SK-N-SH treated with all-trans-retinoic acid at 6 μM for 48 hours (cell line): ENCODE results near the gene SEPTIN6.

Experiments
- ATAC-seq: fragments of 200-7000 bp; cut with Tn5 transposase; 3 replicates; pipeline ENCODE4 v1.9.1; 2020; ENCODE audit warnings: mild to moderate bottlenecking, moderate library complexity
- ARNTL ChIP-seq: fragments of 450-650 bp; formaldehyde crosslinking; IDR thresholded peaks from 2 replicates; pipeline ENCODE4 v1.5.0; 2020; ENCODE audit warnings: low read depth, mild to moderate bottlenecking, moderate library complexity, borderline replicate concordance
- BACH2 ChIP-seq: fragments of 250-450 bp; sonication (Bioruptor Pico); IDR thresholded peaks from 2 replicates; pipeline ENCODE4 v1.9.0; 2021; ENCODE audit warnings: mild to moderate bottlenecking, borderline replicate concordance
- CSDC2 ChIP-seq: fragments of 250-450 bp; sonication (Bioruptor Pico); IDR thresholded peaks from 2 replicates; pipeline ENCODE4 v1.5.0; 2020; ENCODE audit warnings: mild to moderate bottlenecking, moderate library complexity
- CSRNP3 ChIP-seq: fragments of 250-450 bp; sonication (Bioruptor Pico); IDR thresholded peaks from 2 replicates; pipeline ENCODE4 v1.5.1; 2021; ENCODE audit warnings: mild to moderate bottlenecking, moderate library complexity
- ESRRG ChIP-seq: fragments of 250-450 bp; sonication (Bioruptor Pico); IDR thresholded peaks from 2 replicates; pipeline ENCODE4 v1.6.1; 2021; ENCODE audit warnings: mild to moderate bottlenecking
- GLIS3 ChIP-seq: fragments of 250-450 bp; sonication (Bioruptor Pico); IDR thresholded peaks from 2 replicates; pipeline ENCODE4 v1.5.0; 2020; ENCODE audit warnings: mild to moderate bottlenecking, moderate library complexity
- ISL1 ChIP-seq: fragments of 250-450 bp; sonication (Bioruptor Pico); IDR thresholded peaks from 2 replicates; pipeline ENCODE4 v2.1.2; 2022; ENCODE audit warnings: mild to moderate bottlenecking, moderate library complexity
- POU6F1 ChIP-seq: fragments of 250-450 bp; sonication (Bioruptor Pico); IDR thresholded peaks from 2 replicates; pipeline ENCODE4 v1.8.0; 2021; ENCODE audit warnings: low read depth, mild to moderate bottlenecking, moderate library complexity, borderline replicate concordance
- PPARA ChIP-seq: fragments of 250-450 bp; sonication (Bioruptor Pico); IDR thresholded peaks from 2 replicates; pipeline ENCODE4 v1.5.0; 2020; ENCODE audit warnings: mild to moderate bottlenecking, borderline replicate concordance
- SNAI2 ChIP-seq: fragments of 250-450 bp; sonication (Bioruptor Pico); IDR thresholded peaks from 2 replicates; pipeline ENCODE4 v1.5.0; 2020; ENCODE audit warnings: mild to moderate bottlenecking, moderate library complexity
- TCF4 ChIP-seq: fragments of 250-450 bp; sonication (Bioruptor Pico); IDR thresholded peaks from 2 replicates; pipeline ENCODE4 v1.8.0; 2021; ENCODE audit warnings: mild to moderate bottlenecking, moderate library complexity, borderline replicate concordance
- TOX ChIP-seq: fragments of 250-450 bp; sonication (Bioruptor Pico); IDR thresholded peaks from 2 replicates; pipeline ENCODE4 v1.8.0; 2021; ENCODE audit warnings: mild to moderate bottlenecking, moderate library complexity, borderline replicate concordance
- ZC3H10 ChIP-seq: fragments of 250-450 bp; sonication (Bioruptor Pico); IDR thresholded peaks from 2 replicates; pipeline ENCODE4 v1.5.1; 2021; ENCODE audit warnings: mild to moderate bottlenecking, moderate library complexity
- ZFP3 ChIP-seq: fragments of 250-450 bp; sonication (Bioruptor Pico); IDR thresholded peaks from 2 replicates; pipeline ENCODE4 v1.5.0; 2020; ENCODE audit warnings: mild to moderate bottlenecking, moderate library complexity
- ZFP30 ChIP-seq: fragments of 450-650 bp; formaldehyde crosslinking; IDR thresholded peaks from 2 replicates; pipeline ENCODE4 v1.5.0; 2022; ENCODE audit warnings: mild to moderate bottlenecking, moderate library complexity
- ZNF565 ChIP-seq: fragments of 450-650 bp; formaldehyde crosslinking; conservative IDR thresholded peaks from 2 replicates; pipeline ENCODE4 v1.5.0; 2020; ENCODE audit warnings: low read depth, mild to moderate bottlenecking, moderate library complexity
- ZNF8 ChIP-seq: fragments of 450-650 bp; formaldehyde crosslinking; IDR thresholded peaks from 2 replicates; pipeline ENCODE4 v1.5.0; 2020; ENCODE audit warnings: mild to moderate bottlenecking, moderate library complexity
- TF ChIP-seq, protein P1 (sequence below): fragments of 250-450 bp; sonication (Bioruptor Pico); IDR thresholded peaks from 2 replicates; pipeline ENCODE4 v1.5.1; 2020; ENCODE audit warnings: low read depth, mild to moderate bottlenecking, moderate library complexity
- TF ChIP-seq, protein P2 (sequence below): fragments of 250-450 bp; sonication (Bioruptor Pico); IDR thresholded peaks from 2 replicates; pipeline ENCODE4 v1.5.0; 2020; ENCODE audit warnings: mild to moderate bottlenecking, moderate library complexity

Gene SEPTIN6

GRCh38 chrX:119706616-119707015 is 13.6 kb upstream of the SEPTIN6 start:
- TF ChIP-seq TCF4 (CRISPR knock-in tag) (no peak), ZC3H10 (CRISPR knock-in tag) (no peak), POU6F1 (CRISPR knock-in tag) (no peak), ESRRG (CRISPR knock-in tag) (no peak), SNAI2 (CRISPR knock-in tag) (no peak), ZFP3 (CRISPR knock-in tag) (no peak), ARNTL (no peak), ISL1 (CRISPR knock-in tag) (no peak), BACH2 (CRISPR knock-in tag) (no peak), GLIS3 (CRISPR knock-in tag) (no peak), ZNF8 (CRISPR knock-in tag) (no peak), ZNF565 (CRISPR knock-in tag) (no peak), ZFP30 (CRISPR knock-in tag) (no peak), TOX (CRISPR knock-in tag) (no peak), CSRNP3 (CRISPR knock-in tag) (no peak)
- TF ChIP-seq, protein P1, sequence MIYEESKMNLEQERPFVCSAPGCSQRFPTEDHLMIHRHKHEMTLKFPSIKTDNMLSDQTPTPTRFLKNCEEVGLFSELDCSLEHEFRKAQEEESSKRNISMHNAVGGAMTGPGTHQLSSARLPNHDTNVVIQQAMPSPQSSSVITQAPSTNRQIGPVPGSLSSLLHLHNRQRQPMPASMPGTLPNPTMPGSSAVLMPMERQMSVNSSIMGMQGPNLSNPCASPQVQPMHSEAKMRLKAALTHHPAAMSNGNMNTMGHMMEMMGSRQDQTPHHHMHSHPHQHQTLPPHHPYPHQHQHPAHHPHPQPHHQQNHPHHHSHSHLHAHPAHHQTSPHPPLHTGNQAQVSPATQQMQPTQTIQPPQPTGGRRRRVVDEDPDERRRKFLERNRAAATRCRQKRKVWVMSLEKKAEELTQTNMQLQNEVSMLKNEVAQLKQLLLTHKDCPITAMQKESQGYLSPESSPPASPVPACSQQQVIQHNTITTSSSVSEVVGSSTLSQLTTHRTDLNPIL, result no peak
- TF ChIP-seq, protein P2, sequence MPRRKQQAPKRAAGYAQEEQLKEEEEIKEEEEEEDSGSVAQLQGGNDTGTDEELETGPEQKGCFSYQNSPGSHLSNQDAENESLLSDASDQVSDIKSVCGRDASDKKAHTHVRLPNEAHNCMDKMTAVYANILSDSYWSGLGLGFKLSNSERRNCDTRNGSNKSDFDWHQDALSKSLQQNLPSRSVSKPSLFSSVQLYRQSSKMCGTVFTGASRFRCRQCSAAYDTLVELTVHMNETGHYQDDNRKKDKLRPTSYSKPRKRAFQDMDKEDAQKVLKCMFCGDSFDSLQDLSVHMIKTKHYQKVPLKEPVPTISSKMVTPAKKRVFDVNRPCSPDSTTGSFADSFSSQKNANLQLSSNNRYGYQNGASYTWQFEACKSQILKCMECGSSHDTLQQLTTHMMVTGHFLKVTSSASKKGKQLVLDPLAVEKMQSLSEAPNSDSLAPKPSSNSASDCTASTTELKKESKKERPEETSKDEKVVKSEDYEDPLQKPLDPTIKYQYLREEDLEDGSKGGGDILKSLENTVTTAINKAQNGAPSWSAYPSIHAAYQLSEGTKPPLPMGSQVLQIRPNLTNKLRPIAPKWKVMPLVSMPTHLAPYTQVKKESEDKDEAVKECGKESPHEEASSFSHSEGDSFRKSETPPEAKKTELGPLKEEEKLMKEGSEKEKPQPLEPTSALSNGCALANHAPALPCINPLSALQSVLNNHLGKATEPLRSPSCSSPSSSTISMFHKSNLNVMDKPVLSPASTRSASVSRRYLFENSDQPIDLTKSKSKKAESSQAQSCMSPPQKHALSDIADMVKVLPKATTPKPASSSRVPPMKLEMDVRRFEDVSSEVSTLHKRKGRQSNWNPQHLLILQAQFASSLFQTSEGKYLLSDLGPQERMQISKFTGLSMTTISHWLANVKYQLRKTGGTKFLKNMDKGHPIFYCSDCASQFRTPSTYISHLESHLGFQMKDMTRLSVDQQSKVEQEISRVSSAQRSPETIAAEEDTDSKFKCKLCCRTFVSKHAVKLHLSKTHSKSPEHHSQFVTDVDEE, result no peak
- no peak for ATAC-seq

- peak; percentile 84 for ATAC-seq
These were observed 5.9 kb upstream of the SEPTIN6 start for GRCh38 chrX:119698845-119699244.

GRCh38 chrX:119696251-119696890 is 3.4 kb upstream of the SEPTIN6 start:
- ATAC-seq, result no peak
- no peak for TF ChIP-seq BACH2 (CRISPR knock-in tag)
- no peak for TF ChIP-seq CSDC2 (CRISPR knock-in tag)
- no peak for TF ChIP-seq ZFP30 (CRISPR knock-in tag)
- TF ChIP-seq SNAI2 (CRISPR knock-in tag), result no peak
- TF ChIP-seq ESRRG (CRISPR knock-in tag), result no peak
- TF ChIP-seq ZFP3 (CRISPR knock-in tag), result no peak
- no peak for TF ChIP-seq GLIS3 (CRISPR knock-in tag)
- TF ChIP-seq CSRNP3 (CRISPR knock-in tag), result no peak
- TF ChIP-seq PPARA (CRISPR knock-in tag), result no peak
- no peak for TF ChIP-seq TOX (CRISPR knock-in tag)

More at GRCh38 chrX:119698845-119699244, 5.9 kb upstream of the SEPTIN6 start:
- no peak for TF ChIP-seq POU6F1 (CRISPR knock-in tag)
- no peak for TF ChIP-seq CSDC2 (CRISPR knock-in tag)
- TF ChIP-seq, all 23 proteins: peak for 0
